Left colon (tissue), 2 donors: ENCODE measurements around the gene AZU1. TPM values are rescaled to one million over a fixed set of nuclear protein-coding genes. Genes with fewer than 3 reads are reported as not detected.
"Not testable (repeated sequence)": the region's sequence is repeated elsewhere in the genome, so short reads cannot be mapped to it uniquely, and the experiment has no call there.

Experiments
- ATAC-seq: fragments of 200-7000 bp; cut with Tn5 transposase; one replicate; pipeline ENCODE4 v1.9.1; 2020; ENCODE audit warnings: mild to moderate bottlenecking, moderate library complexity
- DNase-seq, 2 donors: peaks; one replicate each; pipeline ENCODE4 v3.0.0-alpha.2; 2020
- intact Hi-C, 2 donors: fragments of 100-400 bp; cut with DNase I in 1 of 2; cut with micrococcal nuclease in 1 of 2; formaldehyde crosslinking; loops; one replicate each; pipeline versions ENCODE4 v1.11.2 to v1.14.0; 2022; cut with DNase I, micrococcal nuclease
- microRNA-seq, 2 donors: library from miRNA; unstranded; fragments of <30 nt; microRNA quantifications; one replicate each; pipeline versions ENCODE4 v1.1.0 to v1.2.0, GENCODE V29; 2020
- total RNA-seq, 2 donors: library from RNA; stranded (reverse); fragmentation: NEBNext Ultra II Directional; extraction: Animal tissue kit (Norgen Biotek cat#: 25700); gene quantifications; one replicate each; pipeline ENCODE4 v1.2.1, GENCODE V29; 2021
- donor health status: DM: no; HTN: no; CAD: no.
- donor health status: DM: yes; HTN: yes; CAD: no.

Gene AZU1
- total RNA-seq, 2 donors from 2014 or later = not detected

DNA sequence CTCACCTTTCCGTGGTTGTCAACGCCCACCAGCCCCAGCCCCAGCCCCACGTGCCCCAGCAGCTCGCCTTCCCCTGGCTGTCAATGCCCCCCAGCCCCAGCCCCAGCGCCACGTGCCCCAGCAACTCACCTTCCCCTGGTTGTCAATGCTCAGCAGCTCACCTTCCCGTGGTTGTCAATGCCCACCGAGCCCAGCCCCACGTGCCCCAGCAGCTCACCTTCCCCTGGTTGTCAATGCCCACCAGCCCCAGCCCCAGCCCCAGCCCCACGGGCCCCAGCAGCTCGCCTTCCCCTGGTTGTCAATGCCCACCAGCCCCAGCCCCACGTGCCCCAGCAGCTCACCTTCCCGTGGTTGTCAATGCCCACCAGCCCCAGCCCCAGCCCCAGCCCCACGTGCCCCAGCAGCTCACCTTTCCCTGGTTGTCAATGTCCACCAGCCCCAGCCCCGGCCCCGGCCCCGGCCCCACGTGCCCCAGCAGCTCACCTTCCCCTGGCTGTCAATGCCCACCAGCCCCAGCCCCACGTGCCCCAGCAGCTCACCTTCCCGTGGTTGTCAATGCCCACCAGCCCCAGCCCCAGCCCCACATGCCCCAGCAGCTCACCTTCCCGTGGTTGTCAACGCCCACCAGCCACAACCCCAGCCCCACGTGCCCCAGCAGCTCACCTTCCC, 50.5 kb downstream of the AZU1 start:
- DNase-seq, ATAC-seq, intact Hi-C loops: not testable (repeated sequence)

DNA sequence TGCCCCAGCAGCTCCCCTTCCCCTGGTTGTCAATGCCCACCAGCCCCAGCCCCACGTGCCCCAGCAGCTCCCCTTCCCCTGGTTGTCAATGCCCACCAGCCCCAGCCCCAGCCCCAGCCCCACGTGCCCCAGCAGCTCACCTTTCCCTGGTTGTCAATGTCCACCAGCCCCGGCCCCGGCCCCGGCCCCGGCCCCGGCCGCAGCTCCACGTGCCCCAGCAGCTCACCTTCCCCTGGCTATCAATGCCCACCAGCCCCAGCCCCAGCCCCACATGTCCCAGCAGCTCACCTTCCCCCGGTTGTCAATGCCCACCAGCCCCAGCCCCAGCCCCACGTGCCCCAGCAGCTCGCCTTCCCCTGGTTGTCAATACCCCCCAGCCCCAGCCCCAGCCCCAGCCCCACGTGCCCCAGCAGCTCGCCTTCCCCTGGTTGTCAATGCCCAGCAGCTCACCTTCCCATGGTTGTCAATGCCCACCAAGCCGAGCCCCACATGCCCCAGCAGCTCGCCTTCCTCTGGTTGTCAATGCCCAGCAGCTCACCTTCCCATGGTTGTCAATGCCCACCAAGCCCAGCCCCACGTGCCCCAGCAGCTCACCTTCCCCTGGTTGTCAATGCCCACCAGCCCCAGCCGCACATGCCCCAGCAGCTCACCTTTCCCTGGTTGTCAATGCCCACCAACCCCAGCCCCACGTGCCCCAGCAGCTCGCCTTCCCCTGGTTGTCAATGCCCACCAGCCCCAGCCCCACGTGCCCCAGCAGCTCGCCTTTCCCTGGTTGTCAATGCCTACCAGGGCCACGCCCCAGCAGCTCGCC, 51.3 kb downstream of the AZU1 start:
- ATAC-seq, intact Hi-C loops, DNase-seq: not testable (repeated sequence)

DNA sequence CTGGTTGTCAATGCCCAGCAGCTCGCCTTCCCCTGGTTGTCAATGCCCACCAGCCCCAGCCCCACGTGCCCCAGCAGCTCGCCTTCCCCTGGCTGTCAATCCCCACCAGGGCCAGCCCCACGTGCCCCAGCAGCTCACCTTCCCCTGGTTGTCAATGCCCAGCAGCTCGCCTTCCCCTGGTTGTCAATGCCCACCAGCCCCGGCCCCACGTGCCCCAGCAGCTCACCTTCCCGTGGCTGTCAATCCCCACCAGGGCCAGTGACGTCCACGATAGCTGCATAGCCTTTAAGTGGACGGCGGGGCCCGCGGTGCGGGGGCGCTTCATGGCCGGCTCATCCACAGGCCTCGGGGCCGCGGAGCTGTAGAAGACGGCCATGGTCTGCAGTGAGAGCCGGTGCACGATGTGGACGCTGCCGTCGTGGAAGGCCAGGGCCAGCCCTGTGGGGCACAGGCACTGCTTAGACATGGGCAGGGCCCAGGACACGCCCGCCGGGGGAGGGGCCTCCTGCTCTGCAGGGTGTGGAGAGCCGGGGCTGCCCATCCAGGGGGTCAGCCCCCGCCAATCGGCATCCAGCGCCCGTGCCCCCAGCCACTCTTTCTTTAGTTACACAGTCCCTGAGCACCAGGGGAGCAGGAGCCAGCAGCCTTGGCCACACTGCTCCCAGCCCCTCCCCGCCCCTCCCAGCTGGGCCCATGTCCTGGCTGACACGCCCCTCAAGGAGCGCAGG, 52.2 kb downstream of the AZU1 start:
- intact Hi-C loops = no loop called here
- DNase-seq (no peak), ATAC-seq (peak; percentile 57)

Small RNA genes lying within 50 kb of the gene (microRNA-seq; reads per million reads assigned to microRNA genes)
- gene MIR3187 = 5.3 to 13.6 reads per million in 2 donors
- 0 to 8.2 reads per million in 2 donors for gene MIR4745

Other genes starting within 250 kb of the AZU1 start
- under 1 TPM; 0.15 to 0.39 TPM for gene HCN2, start 238.0 kb upstream of the AZU1 start, total RNA-seq
- 10 to 100 TPM; 52.7 to 64.6 TPM for gene POLRMT, start 194.3 kb upstream of the AZU1 start, total RNA-seq
- not detected for gene FGF22, start 188.0 kb upstream of the AZU1 start, total RNA-seq
- 10 to 100 TPM; 60.1 to 73.1 TPM for gene RNF126, start 164.6 kb upstream of the AZU1 start, total RNA-seq
- 1 to 10 TPM; 4.9 to 8.7 TPM for gene FSTL3, start 151.4 kb upstream of the AZU1 start, total RNA-seq
- not detected for gene PRSS57, start 132.4 kb upstream of the AZU1 start, total RNA-seq
- gene PALM, start 118.9 kb upstream of the AZU1 start, total RNA-seq = 10 to 100 TPM in 1 of 2 donors, 1 to 10 TPM in 1; 8.7 to 11.9 TPM
- 100 to 1,000 TPM; 414 to 461 TPM for gene MISP, start 76.7 kb upstream of the AZU1 start, total RNA-seq
- gene PTBP1, start 30.4 kb upstream of the AZU1 start, total RNA-seq = 100 to 1,000 TPM; 253 to 306 TPM
- gene PLPPR3, start 5.9 kb upstream of the AZU1 start, total RNA-seq = not detected
- gene PRTN3, start 13.2 kb downstream of the AZU1 start, total RNA-seq = not detected
- under 1 TPM in 1 of 2 donors, not detected in 1; 0.81 TPM for gene ELANE, start 24.5 kb downstream of the AZU1 start, total RNA-seq
- 100 to 1,000 TPM in 1 of 2 donors, 10 to 100 TPM in 1; 57.0 to 136 TPM for gene CFD, start 31.8 kb downstream of the AZU1 start, total RNA-seq
- gene MED16, start 65.3 kb downstream of the AZU1 start, total RNA-seq = 10 to 100 TPM; 63.1 to 70.6 TPM
- gene RNU6-9, start 65.6 kb downstream of the AZU1 start, total RNA-seq = not detected
- gene R3HDM4, start 85.4 kb downstream of the AZU1 start, total RNA-seq = 10 to 100 TPM; 54.6 to 66.4 TPM
- not detected for gene KISS1R, start 89.5 kb downstream of the AZU1 start, total RNA-seq
- 10 to 100 TPM; 10.7 to 11.6 TPM for gene ARID3A, start 98.2 kb downstream of the AZU1 start, total RNA-seq
- gene WDR18, start 156.5 kb downstream of the AZU1 start, total RNA-seq = 10 to 100 TPM; 21.5 to 28.1 TPM
- not detected for gene GRIN3B, start 172.6 kb downstream of the AZU1 start, total RNA-seq
- 100 to 1,000 TPM; 185 to 224 TPM for gene TMEM259, start 193.3 kb downstream of the AZU1 start, total RNA-seq
- not detected for gene RNU6-2, start 193.7 kb downstream of the AZU1 start, total RNA-seq
- 100 to 1,000 TPM in 1 of 2 donors, 10 to 100 TPM in 1; 76.6 to 106 TPM for gene CNN2, start 198.8 kb downstream of the AZU1 start, total RNA-seq
- 10 to 100 TPM; 23.3 to 35.1 TPM for gene ABCA7, start 212.3 kb downstream of the AZU1 start, total RNA-seq
- gene ARHGAP45, start 239.3 kb downstream of the AZU1 start, total RNA-seq = 10 to 100 TPM; 37.9 to 47.2 TPM